Activated CD4-positive, alpha-beta T cell treated with anti-CD3 and anti-CD28 coated beads, Interleukin-2, Interleukin-4, amounts not matched to agents 100 ng/mL and 50 ng/mL, durations not matched to agents 16 hours and 8 hours (primary cell): ENCODE data around the gene ANKRD11.
"Not testable (repeated sequence)": the region's sequence is repeated elsewhere in the genome, so short reads cannot be mapped to it uniquely, and the experiment has no call there.

Experiments used
- DNase-seq: peaks from one replicate; pipeline ENCODE4 v3.0.0-alpha.2; 2020; ENCODE audit warnings: low spot score

The ANKRD11 gene

DNA sequence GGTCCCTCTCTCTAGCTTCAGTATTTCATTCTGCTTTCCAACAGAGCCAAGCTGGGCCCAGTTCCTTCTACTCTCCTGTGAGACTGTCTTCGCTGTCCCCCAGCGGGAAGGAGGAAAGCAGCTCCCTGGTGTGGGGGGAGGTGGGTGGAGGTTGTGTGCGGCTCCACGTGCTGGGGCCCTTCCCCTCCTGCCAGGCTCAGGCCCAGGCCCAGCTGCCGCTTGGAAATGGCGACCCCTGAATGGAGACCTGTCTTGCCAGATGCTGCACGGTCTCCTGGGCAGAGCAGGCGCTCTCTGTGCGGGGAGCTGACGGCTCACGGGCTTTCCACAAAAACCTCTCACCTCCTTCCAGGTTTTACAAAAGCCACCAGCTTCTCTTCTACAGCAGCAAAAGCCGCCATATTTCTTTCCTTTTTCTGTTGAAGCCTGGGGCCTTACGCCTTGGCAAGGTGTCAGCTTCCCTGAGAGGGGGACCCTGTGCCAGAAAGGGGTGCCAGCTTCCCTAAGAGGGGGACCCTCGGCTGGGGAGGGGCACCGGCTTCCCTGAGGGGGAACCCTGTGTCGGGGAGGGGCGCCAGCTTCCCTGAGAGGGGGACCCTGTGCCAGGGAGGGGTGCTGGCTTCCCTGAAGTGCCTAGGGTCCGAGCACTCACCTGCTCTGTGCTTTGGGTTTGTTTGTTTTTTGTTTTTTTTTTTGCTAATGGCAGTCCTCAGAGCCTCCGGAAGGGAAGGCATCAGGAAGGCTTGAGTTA is 225.4 kb downstream of the ANKRD11 start:
- no peak for DNase-seq

DNA sequence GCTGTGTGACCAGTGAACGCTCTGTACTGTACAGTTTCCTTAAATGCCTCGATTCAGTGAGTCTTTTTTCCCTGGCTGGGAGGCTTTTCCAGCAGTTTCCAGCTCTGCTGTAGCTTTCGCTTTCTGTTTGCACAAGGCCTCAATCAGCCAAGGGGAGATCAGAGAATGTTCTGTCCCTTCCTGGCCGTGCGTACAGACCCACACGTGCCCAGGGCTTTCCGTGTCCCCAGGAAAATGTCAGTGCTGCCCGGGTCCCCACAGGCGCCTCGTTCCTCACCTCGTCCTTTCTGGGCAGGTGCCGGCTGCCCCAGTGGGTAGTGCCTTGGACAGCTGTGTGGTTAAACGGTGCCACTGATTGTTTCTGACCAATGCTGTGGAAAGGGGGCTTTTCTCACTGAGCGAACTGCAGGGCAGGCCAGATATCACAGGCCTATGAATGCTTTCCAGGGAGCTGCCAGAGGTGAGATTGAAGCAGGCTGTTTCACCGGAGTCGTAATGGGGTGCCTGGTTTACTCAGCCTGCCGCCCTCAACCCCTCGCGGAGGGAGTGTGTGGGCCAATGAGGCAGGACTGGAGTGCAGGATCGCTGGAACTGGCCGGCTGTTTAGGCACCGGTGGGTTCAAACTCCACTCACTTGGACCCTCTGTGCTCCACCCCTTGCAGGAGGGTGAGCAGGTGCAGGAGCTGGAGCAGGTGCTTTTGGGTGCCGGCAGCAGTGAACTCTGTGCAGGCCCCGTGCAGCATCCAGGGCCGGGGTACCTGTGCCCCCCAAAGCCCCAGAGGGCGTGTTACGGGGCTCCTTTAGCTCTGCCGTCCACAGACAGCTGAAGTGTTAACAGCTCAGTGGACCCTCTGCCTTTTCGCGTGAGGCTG is 228.4 kb downstream of the ANKRD11 start:
- DNase-seq, result no peak

DNA sequence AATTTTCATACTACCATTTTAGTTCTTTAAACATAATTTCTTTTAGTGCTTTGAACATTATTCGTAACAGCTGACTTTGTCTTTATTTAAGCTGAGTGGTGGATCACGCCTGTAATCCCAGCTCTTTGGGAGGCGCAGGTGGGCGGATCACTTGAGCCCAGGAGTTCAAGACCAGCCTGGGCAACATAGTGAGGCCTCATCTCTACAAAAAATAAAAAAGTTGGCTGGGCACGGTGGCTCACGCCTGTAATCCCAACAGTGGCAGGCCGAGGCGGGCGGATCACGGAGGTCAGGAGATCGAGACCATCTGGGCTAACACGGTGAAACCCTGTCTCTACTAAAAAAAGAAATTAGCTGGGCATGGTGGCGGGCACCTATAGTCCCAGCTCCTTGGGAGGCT is 230.5 kb downstream of the ANKRD11 start:
- DNase-seq, result not testable (repeated sequence)

- no peak for DNase-seq
Measured at GRCh38 chr16:89257757-89258465, 232.4 kb downstream of the ANKRD11 start.

- DNase-seq, result no peak
Measured at GRCh38 chr16:89257281-89257731, 233.1 kb downstream of the ANKRD11 start.

- DNase-seq, result peak; percentile 67
Measured at GRCh38 chr16:89256651-89257254, 233.6 kb downstream of the ANKRD11 start.

DNA sequence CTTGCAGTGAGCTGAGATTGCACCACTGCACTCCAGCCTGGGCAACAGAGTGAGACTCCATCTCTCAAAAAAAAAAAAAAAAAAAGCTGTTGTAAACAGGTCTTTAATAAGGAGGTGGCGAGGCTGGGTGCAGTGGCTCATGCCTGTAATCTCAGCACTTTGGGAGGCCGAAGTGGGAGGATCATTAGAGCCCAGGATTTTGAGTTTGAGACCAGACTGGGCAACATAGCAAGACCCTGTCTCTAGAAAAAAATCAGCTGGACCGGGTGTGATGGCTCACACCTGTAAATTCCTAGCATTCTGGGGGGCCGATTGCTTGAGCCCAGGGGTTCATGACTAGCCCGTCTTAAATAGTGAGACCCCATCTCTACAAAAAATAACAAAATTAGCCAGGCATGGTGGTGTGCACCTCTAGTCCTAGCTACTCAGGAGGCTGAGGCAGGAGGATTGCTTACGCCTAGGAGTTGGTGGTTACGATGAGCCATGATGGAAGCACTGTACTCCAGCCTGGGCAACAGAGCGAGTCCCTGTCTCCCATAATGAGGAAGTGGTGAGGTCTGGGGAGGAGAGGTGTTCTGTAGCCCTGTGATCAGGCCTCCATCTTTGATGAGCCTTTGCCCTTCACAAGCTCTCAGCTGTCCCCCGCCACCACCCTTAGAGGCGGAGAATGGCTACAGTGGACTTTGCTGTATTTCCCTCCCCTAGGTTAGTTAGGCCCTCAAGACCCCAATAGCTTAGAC is 236.6 kb downstream of the ANKRD11 start:
- no peak for DNase-seq

DNA sequence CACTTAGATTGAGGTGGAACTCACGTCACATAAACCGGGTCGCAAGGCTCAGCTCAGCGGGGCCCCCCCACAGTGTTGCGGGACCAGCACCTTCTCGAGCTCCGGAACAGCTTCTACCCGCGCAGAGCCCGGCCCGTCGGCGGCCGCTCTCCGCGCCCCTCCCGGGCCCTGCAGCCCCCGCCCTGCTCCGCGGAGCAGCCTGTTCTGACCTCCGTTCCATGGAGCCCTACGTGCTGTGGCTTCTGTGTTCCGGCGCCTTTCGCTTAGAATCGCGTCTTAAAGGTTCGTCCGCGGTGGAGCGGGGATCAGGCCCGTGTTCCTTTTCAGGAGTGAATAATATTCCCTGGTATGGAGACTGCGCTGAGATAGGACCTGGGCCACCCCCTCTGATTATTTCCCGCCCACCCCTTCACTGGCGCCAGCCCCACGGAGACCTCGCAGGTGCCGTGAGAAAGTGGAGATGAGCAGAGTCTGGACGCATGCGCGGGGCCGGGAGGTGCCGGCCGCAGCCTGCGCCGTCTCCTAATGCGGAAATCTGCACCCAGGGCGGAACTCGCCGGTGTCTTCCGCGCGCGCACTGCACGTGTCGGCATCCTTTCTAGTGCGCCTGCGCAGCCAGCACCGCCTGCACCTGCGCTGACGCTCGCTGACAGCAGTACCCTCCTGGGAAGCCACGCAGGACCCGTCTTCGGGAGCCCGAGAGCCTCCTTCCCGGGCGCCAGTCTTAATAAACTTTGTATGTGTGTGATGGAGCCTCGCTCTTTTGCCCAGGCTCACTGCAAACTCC is 242.0 kb downstream of the ANKRD11 start:
- no peak for DNase-seq

DNA sequence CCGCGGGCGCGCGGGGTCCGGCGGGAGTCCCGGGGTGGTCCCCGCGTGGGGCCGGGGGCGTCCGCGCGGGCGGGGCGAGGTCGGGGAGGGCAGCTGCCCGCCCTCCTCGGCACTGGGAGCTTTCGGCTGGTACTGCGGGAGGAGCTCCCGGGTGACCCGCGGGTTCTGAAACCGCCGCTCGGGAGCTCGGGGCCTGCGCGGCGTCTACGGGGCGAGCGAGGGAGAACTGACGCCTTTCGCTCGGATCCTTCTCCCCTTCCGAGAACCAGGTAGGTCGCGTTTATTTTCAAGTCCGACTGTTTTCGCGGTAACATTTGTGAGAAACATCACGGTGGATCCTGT is 242.7 kb downstream of the ANKRD11 start:
- DNase-seq, result not testable (repeated sequence)

DNA sequence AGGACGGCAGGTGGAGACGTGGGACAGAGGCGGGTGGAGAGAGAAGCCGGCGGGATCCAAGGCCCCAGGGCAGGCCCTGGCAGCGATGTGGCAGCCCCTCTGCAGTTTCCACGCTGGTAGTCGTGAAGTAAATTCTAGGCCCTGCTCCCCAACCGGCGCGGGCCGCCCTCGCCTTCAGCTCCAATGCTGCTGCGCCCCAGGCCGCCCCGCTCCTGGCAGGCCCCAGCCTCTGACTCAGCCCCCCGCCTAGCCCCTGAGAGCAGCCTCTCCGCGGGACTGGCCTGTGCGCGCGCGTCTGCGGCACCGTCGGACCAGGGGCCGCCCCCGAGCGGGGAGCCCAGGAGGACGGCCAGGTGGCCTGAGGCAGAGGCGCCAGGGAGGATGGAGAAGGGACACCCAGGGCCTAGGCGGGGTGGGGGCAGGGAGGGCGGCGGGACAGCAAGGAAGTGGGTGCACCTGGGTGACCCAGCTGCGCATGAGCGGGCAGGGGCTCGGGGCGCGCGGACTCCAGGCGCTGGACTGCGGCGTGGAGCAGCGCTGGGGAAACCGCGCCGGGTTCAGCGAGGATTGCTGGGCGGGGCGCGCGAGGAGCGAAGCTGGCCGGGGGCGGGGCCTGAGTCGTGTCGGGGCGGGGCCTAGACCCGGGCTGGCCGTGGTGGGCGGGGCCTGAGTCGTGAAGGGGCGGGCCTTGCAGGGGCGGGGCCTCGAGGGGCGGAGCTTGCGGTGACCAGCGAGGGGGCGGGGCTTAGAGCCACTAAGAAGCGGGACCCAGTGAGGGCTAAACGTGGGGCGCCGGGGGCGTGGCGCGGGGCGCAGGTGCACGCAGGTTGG is 243.2 kb downstream of the ANKRD11 start:
- DNase-seq, result peak; percentile 95

GRCh38 chr16:89246383-89246902 is 243.9 kb downstream of the ANKRD11 start:
- DNase-seq, result no peak

GRCh38 chr16:89244754-89245153 is 245.6 kb downstream of the ANKRD11 start:
- no peak for DNase-seq

DNA sequence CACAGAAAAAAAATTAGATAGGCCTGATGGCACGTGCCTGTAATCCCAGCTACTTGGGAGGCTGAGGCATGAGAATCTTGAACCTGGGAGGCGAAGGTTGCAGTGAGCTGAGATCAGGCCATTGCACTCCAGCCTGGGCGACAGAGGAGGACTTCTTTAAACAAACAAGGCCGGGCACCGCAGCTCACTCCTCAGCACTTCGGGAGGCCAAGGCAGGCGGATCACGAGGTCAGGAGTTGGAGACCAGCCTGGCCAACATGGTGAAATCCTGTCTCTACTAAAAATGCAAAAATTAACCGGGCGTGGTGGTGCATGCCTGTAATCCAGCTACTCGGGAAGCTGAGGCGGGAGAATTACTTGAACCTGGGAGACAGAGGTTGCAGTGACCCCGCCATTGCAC is 246.1 kb downstream of the ANKRD11 start:
- not testable (repeated sequence) for DNase-seq

- DNase-seq, result no peak
Measured at GRCh38 chr16:89243664-89244063, 246.7 kb downstream of the ANKRD11 start.

DNA sequence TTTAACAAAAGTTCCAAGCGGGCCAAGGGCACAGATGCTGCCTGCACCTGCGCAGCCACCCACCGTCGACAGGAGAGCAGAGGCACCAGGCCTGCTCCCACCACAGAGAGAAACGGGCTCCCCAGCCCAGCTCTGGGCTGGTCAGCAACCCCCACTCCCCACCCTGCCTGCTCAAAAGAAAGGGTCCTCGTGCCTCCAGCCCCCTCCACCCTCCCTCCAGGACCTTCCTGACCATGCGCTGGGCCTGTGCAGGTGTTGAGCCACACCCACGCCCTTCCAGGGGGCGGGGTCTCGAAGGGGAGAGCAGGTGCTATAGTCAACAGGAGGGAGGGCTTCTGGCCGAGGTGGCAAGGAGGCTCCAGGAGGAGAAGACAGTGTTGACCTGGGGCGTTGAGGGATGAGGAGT is 247.6 kb downstream of the ANKRD11 start:
- no peak for DNase-seq

DNA sequence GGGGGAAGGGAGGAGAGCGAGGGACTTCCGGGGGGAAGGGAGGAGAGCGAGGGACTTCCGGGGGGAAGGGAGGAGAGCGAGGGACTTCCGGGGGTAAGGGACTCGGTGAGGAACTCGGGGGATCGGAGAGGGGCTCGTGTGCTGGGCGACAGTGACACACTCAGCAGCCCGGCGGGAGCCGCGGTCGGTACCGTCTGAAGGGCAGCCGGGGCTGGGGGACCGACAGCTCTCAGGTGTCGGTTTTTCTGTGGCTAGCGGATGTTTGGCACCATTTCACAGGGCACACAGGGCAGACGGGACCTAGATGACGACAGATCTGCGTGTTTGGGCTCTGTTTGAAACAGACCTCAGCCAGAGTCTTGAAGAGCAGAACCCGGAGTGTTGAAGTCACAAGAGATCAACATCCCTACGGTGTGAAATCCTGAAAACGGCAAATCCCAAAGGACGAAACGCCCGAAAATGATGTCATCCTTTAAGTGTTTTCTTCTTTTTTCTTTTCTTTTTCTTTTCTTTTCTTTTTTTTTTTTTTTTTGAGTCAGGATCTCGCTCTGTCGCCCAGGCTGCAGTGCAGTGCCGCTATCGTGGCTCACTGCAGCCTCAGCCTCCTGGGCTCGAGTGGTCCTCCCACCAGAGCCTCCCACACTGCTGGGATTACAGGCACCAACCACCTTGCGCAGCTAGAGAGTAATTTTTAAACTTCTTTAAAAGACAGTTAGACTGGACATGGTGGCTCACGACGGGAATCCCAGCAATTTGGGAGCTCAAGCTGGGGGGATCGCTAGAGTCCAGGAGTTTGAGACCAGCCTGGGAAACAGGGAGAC is 249.0 kb downstream of the ANKRD11 start:
- DNase-seq, result peak; percentile 72

DNA sequence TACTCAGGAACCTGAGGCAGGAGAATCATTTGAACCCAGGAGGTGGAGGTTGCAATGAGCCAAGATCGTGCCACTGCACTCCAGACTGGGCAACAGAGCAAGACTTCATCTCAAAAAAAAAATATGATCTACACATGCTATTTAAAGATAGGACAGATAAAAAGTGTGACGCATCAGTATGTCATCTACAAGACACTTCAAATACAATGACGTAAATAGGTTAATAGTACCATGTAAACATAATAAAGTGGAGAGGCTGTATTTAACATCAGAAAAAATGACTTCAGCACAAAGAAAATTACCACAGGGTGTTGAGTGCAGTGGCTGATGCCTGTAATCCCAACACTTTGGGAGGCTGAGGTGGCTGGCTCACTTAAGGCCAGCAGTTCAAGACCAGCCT is 252.6 kb downstream of the ANKRD11 start:
- no peak for DNase-seq

DNA sequence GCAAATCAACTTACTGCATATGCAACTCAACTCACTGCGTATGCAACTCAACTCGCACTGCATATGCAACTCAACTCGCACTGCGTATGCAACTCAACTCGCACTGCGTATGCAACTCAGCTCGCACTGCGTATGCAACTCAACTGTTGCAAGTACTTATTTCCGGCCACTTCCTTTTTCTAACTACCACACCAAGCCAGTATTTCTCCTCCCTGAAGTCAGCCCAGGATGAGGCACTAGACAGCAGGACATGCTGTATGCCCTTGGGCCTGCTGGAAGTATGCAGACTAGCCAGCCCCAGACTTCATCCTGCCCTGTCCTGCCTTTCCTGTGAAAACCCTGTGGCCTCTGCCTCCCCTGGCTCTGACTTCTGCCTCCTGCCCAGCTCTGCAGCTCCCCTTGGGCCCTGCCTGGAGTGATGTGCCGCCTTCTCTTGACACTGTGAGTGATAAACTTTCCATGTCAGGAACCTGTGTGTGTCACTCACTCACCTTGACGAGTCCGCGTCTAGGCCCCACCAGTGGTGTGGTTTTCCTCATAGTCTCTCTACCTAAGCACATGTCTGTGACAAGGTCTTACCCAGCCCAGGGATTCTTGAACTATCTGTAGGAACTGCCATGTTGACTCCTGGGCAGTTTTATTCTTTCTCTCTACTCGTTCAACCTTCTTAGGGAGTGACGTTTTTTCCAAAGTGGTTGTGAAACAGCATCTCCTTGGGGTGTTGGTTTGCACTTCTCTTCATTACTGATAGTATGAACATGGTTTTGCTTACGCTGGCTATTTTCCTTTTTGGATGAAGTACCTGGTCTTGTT is 256.5 kb downstream of the ANKRD11 start:
- DNase-seq, result no peak
